K562 (cell line): Measurements from ENCODE around the gene NECAB3.

ENCODE experiments used
- CAMTA2 ChIP-seq: fragments of 250-450 bp; sonication (Bioruptor Pico); conservative IDR thresholded peaks from 2 replicates; pipeline ENCODE4 v1.5.1; 2022
- CBFA2T2 ChIP-seq: fragments of 450-650 bp; conservative IDR thresholded peaks from 2 replicates; pipeline ENCODE4 v1.6.1; 2017; ENCODE audit warnings: mild to moderate bottlenecking

- no peak for TF ChIP-seq CAMTA2 (CRISPR knock-in tag)
- no peak for TF ChIP-seq CBFA2T2
Measured at GRCh38 chr20:33651562-33652048, 22.6 kb downstream of the NECAB3 start.
